Cerebellar nuclear complex (tissue), 1 donor: ENCODE measurements around the gene PTPRM.

ENCODE experiments used
- DNase-seq, 2 experiments: peaks; one replicate each; lab custom pipeline; 2025; lab: John Stamatoyannopoulos, UW

The PTPRM gene

DNA sequence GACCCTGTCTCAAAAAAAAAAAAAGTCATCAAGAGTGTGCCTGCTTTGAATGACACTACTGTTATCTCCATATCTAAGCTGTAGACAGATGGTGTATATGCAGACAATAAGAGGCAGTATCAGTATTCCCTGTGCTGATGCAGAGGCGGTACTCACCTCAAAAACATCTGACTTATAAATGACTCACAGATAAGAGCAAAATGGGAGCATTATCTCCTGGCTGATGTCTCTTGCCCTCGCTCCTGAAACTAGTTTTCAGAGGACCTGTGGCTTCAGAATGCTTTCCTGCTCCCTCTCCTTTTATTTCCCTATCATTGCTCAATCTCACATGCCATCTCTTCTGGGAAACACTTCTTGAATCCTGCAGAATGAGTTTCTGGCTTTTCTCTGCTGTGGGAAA is 289.6 kb downstream of the PTPRM start:
- DNase-seq, result no peak

DNA sequence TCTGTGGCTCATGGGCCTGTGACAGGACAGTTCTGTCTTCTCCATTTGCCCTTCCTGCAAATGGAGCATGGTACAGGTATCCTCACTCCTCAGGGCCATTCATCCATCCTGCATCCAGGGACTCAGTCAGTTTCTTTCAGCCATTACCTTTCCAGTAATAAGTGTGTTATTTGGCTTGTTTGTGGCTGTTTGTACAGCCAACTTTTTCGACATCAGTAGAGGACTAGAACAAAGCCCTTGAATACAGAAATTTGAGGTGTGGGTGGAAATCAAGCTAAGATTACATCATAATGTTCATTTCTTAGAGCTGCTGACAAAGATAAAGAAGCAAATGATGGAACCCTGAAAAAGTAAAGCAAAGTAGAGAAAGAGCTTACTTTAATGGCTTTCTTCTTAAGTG is 290.4 kb downstream of the PTPRM start:
- DNase-seq, result no peak

DNA sequence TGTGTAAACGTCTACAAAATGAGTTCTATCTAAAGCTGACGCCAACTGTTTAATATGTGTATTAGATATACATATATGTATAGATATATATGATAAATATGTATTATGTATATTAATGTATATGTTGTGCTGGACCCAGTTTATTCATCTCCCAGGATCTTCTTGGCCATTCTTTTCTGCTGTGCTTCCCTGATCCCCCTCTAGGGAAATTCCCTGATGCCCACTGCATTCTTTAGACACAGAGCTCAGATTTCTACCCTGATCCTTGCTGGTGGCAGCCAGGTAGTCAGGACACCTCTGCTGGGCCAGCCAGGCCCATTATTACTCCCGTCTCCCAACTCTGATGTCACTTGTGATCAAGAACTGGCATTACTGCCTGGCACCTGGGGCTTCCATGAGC is 292.0 kb downstream of the PTPRM start:
- no peak for DNase-seq

DNA sequence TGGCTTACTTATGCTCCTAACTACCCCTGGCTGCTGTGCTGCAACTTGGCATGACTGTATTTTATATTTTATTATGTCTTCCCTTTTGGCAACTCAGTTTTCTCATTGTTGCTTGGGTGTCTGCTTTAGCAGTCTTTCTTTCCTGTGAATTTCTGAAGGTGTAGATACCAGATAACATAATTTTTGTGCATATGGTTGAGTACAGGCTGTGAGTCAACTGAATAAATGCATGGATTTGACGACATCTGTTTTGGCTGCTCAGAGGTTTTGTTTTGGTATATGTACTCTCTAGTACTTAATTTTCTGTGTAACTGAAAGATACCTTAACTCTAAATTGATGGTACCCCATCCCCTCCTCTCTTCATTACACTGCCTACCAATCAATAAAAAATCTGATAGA is 303.1 kb downstream of the PTPRM start:
- no peak for DNase-seq

DNA sequence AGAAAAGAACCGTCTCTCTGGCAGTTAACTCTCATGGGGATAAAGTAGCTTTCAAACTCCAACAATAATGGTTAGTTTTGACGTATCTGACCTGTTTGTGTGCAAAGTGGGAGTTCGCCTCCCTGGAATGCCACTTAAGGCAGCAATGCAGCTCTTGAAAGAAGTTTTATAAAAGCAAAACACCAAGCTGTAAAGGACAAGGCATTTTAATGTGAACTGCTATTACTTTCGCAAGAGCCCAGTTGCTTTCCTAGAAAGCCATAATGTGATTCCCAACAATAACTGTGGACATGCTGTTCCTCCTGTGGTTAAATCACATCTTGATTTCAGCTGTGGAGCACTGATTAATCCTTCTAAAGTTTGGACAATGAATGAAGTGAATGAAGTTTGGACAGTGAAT is 303.7 kb downstream of the PTPRM start:
- DNase-seq, result no peak

DNA sequence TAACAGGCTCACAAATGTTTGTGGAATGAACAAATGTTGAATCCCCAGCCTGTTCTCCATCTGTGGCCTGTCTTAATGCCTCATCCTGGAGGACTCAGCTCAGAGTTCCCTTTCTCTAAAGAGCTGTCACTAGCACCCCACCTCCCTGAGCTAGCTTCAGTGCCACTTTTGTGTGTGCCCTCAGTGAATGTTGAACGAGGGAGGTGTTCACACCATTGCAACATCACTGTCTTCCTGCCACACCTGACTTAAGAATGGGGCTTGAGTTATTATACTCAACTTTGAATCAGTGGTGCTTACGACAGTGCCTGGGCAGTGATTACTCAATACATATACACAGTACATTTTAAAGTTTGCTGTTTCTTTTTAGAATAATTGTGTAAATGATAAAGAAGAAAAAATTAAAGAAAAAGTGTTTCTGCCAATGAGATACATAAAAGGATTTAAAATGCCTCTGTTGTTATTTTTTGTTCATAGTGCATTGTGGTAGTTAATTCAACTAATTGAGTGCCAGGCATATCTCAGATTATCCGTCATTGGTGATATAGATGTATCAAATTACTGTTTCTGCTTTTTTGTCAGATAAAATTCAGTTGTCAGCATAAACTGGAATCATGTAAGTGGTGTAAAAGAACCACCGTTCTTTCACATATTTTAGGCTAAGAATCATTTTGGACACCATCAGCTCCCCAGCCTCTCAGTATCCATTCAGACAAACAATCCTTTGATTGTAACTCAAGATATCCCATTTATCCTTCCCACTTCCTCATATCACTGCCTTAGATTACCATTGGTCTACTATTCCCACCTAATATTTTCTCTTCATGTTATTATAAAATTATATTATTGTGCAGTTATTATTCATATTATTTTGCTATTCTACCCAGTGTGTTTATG is 304.7 kb downstream of the PTPRM start:
- DNase-seq, result no peak

DNA sequence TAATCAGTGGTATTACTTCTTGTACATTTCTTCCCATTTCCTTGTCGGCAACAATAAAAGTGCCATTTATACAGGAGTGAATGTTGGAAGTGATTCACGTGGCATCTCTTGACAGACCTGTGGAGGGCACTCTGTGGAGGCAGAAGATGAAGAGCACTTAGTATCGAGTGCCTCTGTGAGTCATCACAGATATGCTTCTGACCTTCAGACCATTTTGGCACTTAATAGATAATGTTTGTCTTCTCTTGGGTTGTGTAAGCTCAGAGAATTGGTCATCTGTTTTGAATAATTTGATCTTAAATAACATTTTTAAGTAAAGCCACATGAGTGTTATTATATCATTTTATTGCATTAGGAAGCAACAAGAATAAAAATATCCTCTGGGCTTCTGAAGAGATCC is 305.5 kb downstream of the PTPRM start:
- DNase-seq, result no peak

DNA sequence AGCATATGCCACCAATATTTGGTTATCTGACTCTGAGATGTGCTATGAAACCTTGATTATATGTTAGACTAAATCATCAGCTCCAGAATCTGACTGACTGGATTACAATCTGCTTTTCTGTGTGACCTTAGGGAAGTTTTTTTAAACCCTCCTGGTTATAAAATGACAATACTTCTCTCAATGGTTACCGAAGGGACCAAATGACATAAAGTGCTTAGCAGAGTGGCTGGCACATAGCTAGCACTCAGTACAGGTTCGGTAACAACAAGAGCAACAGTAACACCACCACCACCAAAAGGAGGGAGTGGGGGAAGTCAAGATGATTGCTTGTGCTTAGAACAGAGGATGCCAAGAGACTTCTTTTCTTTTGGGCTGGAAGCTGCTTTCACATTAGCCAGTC is 306.2 kb downstream of the PTPRM start:
- DNase-seq, result no peak

DNA sequence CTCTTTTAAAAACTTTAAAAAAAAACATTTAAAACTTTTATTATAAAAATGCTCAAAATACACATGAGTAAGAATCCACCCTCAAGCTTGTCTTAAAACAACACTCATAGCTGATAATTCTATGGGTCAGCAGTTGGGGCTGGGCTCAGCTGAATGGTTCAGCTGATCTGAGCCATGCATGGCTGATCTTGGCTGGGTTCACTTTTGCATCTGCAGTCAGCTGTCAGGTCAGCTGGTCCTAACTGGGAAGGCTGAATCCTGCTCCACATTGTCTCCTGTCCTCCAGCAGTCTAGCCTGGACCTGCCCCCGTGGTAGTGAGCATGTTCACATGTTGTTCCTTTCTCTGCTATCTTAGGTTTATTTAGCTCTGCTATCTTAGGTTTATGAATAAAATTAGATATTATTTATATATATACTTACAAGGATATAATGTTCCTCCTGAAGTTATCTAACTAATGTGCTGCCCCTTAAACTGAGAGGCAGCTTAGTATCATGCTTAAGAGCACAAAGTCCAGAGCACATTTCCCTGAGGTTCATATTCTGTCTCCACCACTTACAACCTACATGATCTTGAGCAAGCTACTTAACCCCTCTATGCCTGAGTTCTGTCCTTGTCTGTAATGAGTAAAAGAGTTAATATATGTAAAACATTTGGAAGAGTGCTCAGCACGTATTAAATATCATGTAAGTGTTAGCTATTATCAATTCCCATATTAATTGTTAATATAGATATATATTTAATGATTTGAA is 309.4 kb downstream of the PTPRM start:
- DNase-seq, result no peak

DNA sequence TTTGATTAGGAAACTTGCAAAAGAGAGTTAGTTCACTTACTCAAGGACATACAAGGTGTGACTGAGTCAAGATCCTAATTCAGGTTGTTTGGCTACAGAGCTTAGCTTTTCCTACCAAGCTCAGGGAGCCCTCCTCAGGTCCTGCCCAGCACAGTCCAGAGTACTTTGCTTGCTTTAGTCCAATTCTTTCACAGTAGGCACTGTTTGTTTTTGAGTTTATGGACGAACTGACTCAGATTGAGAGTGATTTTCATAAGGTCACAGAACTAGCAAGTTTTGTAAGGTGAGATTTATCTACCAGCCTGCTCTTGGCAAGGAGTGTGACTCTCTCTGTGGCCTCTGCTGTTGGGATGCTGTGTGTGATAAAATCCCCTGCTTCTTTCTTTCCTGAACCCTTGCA is 310.5 kb downstream of the PTPRM start:
- DNase-seq, result no peak

DNA sequence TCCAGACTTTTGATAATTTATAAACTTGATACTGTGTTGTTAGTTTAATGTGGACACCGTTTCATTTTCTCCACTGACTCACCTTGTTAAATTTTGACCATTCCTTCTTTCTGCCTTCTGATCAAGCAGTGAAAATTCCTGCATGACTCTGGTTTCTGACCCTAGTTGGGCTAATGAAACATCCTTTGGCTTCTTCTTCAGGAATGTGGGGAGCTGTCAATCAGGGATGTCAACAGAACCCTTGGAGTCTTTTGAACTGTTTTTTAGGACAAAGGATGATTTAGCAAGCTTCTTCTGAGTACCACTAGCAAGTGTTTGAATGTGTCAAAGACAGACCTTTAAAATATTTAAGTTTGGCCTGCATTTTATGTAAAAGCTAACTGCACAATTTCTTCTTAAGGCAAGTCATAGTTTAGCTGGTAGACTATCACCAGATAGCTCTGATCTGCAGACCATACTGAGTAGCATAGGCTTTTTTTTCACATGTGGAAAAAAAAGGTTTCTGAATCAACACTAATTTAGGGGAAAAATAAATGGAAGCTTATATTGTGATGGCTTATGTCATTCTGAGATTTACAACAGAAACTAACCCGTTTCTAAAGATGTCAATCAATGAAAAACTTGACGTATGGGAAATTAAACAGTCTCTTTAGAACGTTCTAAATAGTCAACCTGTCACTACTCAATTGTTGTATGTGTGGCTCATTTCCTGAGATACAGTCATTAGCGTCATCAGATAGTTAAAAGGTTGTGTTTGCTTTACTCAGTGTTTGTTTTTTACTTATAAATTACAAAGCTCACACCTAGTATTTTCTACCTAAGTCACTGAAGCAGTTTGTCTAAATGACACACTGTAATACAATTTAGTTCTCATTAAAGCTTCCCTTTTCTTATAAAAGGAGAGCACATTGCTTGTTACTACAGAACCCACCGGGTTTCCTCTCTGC is 311.4 kb downstream of the PTPRM start:
- no peak for DNase-seq

DNA sequence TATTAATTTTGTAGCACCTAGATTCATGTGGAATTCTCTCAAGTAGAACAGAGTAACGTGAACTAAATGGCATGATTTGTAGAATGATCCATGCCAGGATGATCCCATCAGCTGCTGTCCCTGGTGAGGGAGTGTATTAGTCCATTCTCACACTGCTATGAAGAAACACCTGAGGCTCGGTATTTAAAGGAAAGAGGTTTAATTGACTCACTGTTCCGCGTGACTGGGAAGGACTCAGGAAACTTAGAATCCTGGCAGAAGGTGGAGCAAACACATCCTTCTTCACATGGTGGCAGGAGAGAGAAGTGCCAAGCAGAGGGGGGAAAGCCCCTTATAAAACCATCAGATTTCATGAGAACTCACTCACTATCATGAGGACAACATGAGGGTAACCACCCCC is 312.6 kb downstream of the PTPRM start:
- DNase-seq, result no peak

DNA sequence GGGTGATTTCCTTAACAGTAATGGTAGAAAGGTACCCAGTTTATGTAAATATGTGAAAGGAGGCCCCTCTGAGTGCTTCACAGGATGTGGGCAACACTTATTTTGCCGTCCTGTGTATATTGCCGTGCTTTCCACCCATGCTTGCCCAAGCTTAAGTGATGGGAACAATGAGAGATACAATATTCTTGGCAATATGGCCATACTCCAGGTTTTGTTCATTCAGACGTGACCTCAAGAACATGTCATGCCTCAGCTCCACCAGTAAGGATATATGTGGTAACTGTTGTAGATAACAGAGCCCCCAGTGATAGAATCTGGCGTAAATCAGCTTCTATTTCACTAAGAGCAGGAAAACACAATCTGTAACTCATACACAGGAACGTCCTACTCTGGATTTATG is 318.7 kb downstream of the PTPRM start:
- no peak for DNase-seq

DNA sequence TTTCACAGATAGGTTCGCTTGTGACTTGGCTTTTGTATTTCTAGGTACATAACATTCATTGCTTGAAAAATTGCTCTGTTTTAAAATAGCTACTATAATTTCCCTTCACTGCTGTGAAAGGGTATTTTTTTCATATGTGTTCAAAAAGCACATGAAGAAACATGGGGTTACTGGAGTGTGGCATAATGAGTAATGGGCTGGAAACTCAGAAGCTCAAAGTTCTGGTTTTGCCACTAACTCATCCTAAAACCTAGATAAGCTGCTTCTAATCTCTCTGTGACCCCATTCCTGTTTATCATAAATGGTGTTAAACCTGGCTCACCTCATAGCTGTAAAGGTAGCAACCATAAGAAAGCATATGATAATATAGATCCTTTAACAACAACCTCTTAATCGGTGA is 319.3 kb downstream of the PTPRM start:
- no peak for DNase-seq

DNA sequence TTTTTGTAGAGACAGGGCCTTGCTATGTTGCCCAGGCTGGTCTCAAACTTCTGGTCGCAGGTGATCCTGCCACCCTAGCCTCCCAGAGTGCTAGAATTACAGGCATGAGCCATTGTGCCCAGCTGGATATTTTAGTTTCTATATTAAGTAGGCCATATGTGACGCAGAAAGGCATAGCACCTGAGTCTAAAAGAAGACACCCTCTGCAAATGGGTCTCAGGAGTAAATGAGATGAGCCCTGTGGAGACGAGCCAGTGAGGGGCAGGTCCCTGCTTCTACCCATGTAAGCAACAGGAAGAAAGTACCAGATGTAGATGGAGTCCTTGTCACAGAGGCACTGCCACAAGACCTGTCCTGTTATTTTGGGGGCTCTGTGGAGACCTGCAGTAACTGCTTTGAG is 322.4 kb downstream of the PTPRM start:
- no peak for DNase-seq

DNA sequence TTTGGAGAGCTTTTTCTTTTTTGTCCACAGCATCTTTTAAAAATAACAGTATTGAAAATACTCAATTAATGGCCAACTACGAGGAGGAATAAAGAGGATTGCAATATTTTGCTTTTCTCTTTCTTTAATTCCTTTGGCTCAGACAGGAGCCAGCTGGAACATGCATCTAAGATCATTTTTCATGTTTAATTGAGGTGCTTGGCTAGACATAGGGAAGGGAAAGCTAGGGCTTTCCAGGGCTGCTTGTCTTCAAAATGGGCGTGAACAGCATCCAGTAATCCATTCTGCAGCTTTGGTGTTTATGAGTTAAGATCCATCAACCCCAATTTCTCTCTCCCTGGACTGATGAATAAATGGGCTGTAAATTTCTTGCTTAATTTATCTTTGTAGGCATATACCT is 323.0 kb downstream of the PTPRM start:
- DNase-seq, result no peak

DNA sequence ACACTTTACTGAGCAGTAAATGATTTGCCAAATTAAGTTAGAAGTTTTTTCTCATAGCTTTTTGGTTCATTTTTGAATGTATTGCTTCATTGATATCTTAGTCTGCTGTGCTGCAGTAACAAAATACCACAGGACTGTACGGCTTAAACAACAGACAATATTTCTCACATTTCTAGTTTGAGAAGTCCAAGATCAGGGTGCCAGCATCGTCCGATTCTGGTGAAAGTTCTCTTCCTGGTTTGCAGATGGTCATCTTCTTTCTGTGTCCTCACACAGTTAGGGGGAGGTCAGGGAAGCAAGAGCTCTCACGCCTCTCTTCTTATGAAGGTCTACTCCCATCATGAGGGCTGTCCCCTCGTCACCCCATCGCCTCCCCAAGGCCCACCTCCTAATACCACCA is 325.4 kb downstream of the PTPRM start:
- DNase-seq, result no peak

DNA sequence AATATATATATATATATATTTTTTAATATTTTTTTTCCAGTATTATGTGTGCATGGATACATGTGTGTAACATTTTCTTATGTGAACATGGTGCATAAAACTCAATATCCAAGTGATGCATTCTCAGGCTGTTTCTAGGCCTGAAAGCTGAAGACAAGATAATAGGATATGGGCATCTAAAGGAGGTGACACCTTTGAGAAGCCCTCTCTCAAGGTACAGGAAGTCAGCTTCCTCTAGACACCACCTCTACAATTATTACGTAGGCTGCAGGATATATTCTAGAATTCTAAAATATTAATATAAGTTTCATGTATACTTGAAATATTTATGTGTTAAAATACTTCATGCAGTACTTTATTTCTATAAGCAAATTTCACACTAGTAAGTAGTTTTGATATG is 327.5 kb downstream of the PTPRM start:
- DNase-seq, result no peak

DNA sequence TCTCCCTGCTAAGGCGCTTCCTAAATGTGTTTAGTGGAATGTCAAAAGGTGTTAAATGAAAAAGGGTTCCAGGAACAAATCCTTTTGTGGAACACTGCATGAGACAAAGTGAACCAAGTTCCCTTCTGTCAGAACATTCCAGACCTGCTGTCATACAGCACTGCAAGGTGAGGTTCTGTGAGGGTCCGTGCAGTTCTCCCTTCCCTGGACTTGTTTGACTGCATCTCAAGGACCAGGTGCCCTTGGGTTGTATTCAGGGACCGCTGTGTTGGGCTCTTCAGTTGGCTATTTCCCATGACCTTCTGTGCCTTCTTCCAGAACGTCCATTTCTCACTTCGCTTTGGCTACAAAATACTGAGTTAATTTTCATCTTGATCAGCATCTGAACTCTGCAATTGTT is 328.2 kb downstream of the PTPRM start:
- DNase-seq, result no peak

DNA sequence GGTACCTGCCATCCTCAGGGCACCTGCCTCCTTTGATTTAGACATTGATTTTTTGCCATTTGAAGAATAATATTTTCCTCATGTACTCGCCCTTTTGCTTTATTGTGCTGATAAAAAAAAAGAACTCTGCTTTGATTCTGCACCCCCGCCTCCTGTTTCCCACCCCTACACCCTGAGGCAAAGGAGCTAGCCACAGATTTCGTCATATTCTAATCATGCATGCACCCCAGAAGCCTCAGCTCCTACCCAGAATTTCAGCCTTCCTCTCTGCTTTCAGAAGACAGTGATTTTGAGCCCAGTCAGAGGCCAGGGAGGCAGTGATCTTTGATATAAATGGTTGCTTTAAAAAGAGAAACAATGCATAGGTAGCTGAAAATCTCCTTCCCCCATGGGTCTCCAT is 329.0 kb downstream of the PTPRM start:
- no peak for DNase-seq

DNA sequence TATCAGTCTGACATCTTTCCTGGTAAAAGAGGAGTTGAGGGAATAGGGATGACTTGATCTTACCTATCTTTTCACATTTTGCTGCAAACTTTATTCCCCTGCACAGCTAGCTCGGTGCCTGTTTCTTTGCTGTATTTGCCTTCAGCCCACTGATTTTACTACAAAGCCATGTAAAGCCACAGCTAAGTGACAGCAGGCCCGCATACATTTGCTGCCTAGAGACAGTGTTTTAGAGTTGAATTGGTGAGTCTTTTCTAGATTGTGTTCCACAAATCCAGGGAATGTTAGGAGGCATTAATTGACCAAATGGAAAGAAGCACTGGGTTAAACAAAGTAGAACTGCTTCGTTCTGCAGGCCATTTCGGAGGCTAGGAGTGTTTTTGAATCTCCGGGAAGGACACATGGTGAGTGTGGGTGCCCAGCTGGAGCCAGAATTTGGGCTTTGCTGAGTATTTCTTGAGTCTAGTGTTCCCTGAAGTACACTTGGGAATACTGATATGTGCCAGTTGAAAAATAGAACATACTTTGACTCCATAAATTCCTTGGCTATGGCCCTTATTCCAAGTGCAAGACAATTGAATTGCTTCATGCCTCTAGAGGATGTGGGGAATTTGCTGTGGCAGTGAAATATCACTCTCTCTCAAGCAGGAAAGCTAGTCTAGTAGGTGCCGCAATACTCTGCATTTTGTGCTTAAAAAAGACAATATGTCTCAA is 329.8 kb downstream of the PTPRM start:
- no peak for DNase-seq

DNA sequence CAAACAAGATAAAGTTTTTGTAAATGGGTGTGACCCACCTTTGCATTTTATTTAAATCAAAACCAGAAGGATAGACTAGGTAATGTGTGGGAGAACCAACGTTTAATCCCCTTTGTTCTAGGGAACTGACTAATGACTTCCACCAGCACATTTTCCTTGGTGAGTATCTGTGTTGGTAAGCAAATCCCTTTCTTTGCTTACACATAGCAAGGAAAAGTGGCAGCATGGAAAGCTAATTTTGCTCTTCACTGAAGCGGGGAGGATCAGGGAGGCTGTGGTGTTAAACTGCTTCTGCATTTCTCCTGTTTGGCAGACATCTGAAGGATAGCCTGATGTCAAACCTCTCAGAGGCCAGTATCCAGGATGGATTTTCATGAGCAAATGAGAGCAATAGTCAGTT is 331.1 kb downstream of the PTPRM start:
- DNase-seq, result no peak
